BJ (cell line): ENCODE measurements around the gene SETD7. TPM values are rescaled to one million over a fixed set of nuclear protein-coding genes. Genes with fewer than 3 reads are reported as not detected.

Experiments used
- CTCF ChIA-PET: fragments of 350-600 bp; formaldehyde crosslinking; extraction: SDS; loops from one replicate; lab custom pipeline; 2021; ENCODE audit warnings: antibody characterized with exemption, inconsistent platforms; lab: Yijun Ruan, JAX
- POLR2A ChIA-PET: fragments of 300-600 bp; sonication (Branson Sonifier 250); formaldehyde crosslinking; extraction: SDS; loops from one replicate; lab custom pipeline; 2021; ENCODE audit warnings: antibody characterized with exemption; lab: Charles Lee
- DNase-seq: peaks from one replicate; pipeline ENCODE4 v3.0.0-alpha.2; 2011; ENCODE audit warnings: low read depth
- H3K27me3 ChIP-seq: 2 replicates; pipeline ENCODE4 v1.6.0; 2011; ENCODE audit warnings: low read length; ENCODE audit not compliant: control insufficient read depth, insufficient read depth
- H3K36me3 ChIP-seq: 2 replicates; pipeline ENCODE4 v1.5.1; 2011; ENCODE audit warnings: low read length; ENCODE audit not compliant: control insufficient read depth, insufficient read depth
- H3K4me3 ChIP-seq: 2 replicates; pipeline ENCODE4 v1.5.1; 2011; ENCODE audit warnings: low read depth, mild to moderate bottlenecking, control low read depth, low read length
- CTCF ChIP-seq: IDR thresholded peaks from 2 replicates; pipeline ENCODE4 v1.5.1; 2011; ENCODE audit warnings: low read depth, mild to moderate bottlenecking, control low read depth, inconsistent platforms, low read length, moderate library complexity; ENCODE audit not compliant: insufficient read depth
- polyA plus RNA-seq: library from polyadenylated mRNA; depleted of rRNA; stranded (reverse); fragments of >200 nt; gene quantifications from 2 replicates; pipeline ENCODE4 v1.2.3, GENCODE V29; 2011

Gene SETD7
- polyA plus RNA-seq, 1 experiment, result 14.5 TPM

- peaks cover 4% of the 10 kb centered on the region for H3K36me3 ChIP-seq
- no peaks in the 10 kb centered on the region for H3K27me3 ChIP-seq
- no peak for DNase-seq
- no peak for TF ChIP-seq CTCF
- no peak overlapping the region for H3K4me3 ChIP-seq
- ChIA-PET CTCF (interaction anchor here (0.9 to 2.1 kb wide), 3 partner anchors 8 to 149 kb away, joined by 3 to 8 read pairs (median 4); no protein-coding TSS in a partner anchor), POLR2A (no interaction called here)
These were observed 53.8 kb downstream of the SETD7 start for GRCh38 chr4:139501927-139502899.

GRCh38 chr4:139501527-139501926 is 54.5 kb downstream of the SETD7 start:
- DNase-seq, result no peak
- TF ChIP-seq CTCF, result no peak
- H3K36me3 ChIP-seq, result no peaks in the 10 kb centered on the region
- ChIA-PET CTCF (interaction anchor here (0.9 to 2.1 kb wide), 3 partner anchors 8 to 150 kb away, joined by 3 to 8 read pairs (median 4); no protein-coding TSS in a partner anchor), POLR2A (no interaction called here)
- H3K4me3 ChIP-seq, result no peak overlapping the region
- H3K27me3 ChIP-seq, result no peaks in the 10 kb centered on the region

DNA sequence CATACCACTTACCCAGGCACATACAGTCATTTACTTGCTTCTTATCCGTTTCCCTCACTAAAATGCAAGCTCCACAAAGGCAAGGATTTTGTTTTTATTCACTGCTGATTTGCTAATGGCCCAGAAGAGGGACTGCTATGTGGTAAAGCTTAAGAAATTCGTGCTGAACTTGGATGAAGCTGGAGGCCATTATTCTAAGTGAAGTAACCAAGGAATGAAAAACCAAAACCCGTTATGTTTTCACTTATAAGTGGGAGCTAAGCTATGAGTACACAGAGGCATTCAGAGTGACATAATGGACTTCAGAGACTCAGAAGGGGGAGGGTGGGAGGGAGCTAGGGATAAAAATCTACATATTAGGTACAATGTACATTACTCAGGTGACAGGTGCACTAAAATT is 54.9 kb downstream of the SETD7 start:
- CTCF ChIA-PET, result interaction anchor here (0.9 to 2.1 kb wide), 3 partner anchors 9 to 150 kb away, joined by 3 to 8 read pairs (median 4); no protein-coding TSS in a partner anchor
- Histone ChIP-seq H3K36me3 (no peaks in the 10 kb centered on the region), H3K27me3 (no peaks in the 10 kb centered on the region), H3K4me3 (no peak overlapping the region)
- TF ChIP-seq CTCF, result no peak
- POLR2A ChIA-PET, result no interaction called here
- DNase-seq, result no peak

- no peak for TF ChIP-seq CTCF
- Histone ChIP-seq H3K4me3 (no peak overlapping the region), H3K27me3 (no peaks in the 10 kb centered on the region), H3K36me3 (no peaks in the 10 kb centered on the region)
- ChIA-PET POLR2A (no interaction called here), CTCF (interaction anchor here (2.9 kb wide), 1 partner anchor 153 kb away, joined by 23 read pairs; no protein-coding TSS in a partner anchor)
- DNase-seq, result no peak
These were observed 56.8 kb downstream of the SETD7 start for GRCh38 chr4:139499186-139499585.

GRCh38 chr4:139493176-139493575 is 62.8 kb downstream of the SETD7 start:
- no peak for DNase-seq
- no peak for TF ChIP-seq CTCF
- Histone ChIP-seq H3K36me3 (no peaks in the 10 kb centered on the region), H3K27me3 (no peaks in the 10 kb centered on the region), H3K4me3 (no peak overlapping the region)
- ChIA-PET CTCF (interaction anchor here (0.7 to 1.7 kb wide), 4 partner anchors 110 to 160 kb away, joined by 3 to 4 read pairs (median 3); no protein-coding TSS in a partner anchor), POLR2A (interaction anchor here (0.6 kb wide), 1 partner anchor 315 kb away, joined by 3 read pairs; no protein-coding TSS in a partner anchor)
